Astrocyte of the spinal cord (primary cell): ENCODE results near the gene ALK.

Experiments
- DNase-seq: peaks from one replicate; pipeline ENCODE4 v3.0.0; 2011; ENCODE audit warnings: low read depth, low spot score
- H3K4me3 ChIP-seq: 2 replicates; pipeline ENCODE4 v1.5.1; 2011; ENCODE audit warnings: low read depth, mild to moderate bottlenecking, low read length, moderate library complexity
- in situ Hi-C: cut with HindIII; loops from 2 replicates; pipeline ENCODE4 v1.10.0; 2017; ENCODE audit warnings: low sequenced_read_pairs
- TF ChIP-seq, protein P1 (sequence below): IDR thresholded peaks from 2 replicates; pipeline ENCODE4 v1.5.1; 2012; ENCODE audit warnings: low read depth, mild to moderate bottlenecking, low read length, inconsistent platforms

Gene ALK

DNA sequence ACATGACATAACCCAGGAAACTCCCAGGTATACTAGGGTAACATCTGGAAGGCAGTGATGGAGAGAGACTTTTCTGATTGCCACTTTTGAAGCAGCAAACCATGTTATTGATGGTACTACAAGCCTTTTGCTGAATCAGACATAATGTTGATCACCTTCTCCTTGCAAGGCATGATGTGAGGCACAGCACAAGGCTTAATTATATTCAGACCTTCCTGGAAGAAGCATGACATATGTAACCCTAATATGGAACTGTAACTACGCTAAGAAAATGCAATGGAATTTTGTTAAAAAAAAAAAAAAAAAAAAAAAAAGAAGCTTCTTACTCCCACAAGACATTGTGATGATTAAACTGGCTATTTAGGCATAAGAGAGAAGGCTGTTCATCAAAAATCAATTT lies 145.4 kb downstream of the ALK start:
- TF ChIP-seq, protein P1, sequence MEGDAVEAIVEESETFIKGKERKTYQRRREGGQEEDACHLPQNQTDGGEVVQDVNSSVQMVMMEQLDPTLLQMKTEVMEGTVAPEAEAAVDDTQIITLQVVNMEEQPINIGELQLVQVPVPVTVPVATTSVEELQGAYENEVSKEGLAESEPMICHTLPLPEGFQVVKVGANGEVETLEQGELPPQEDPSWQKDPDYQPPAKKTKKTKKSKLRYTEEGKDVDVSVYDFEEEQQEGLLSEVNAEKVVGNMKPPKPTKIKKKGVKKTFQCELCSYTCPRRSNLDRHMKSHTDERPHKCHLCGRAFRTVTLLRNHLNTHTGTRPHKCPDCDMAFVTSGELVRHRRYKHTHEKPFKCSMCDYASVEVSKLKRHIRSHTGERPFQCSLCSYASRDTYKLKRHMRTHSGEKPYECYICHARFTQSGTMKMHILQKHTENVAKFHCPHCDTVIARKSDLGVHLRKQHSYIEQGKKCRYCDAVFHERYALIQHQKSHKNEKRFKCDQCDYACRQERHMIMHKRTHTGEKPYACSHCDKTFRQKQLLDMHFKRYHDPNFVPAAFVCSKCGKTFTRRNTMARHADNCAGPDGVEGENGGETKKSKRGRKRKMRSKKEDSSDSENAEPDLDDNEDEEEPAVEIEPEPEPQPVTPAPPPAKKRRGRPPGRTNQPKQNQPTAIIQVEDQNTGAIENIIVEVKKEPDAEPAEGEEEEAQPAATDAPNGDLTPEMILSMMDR: no peak
- in situ Hi-C loops: no loop called here
- no peak for DNase-seq
- H3K4me3 ChIP-seq: no peak overlapping the region

DNA sequence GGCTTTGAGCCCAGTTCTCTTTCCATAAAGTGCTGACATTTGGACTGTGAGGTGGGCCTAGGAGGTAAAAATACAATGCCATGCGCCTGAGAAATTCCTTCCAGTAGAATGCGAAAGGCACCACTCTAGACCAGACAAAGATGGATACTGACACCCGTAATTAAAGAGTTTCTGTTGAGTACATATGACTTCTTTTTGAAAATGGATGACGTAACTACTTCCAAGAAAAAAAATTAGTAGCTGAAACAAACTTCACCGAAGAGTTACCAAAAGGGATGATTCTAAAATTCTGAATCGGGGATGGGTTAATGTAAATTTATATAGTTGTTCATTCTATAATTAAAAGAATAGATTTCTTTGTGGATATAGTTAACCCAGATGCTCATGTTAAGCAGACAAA lies 146.8 kb downstream of the ALK start:
- no peak for DNase-seq
- in situ Hi-C loops: no loop called here
- H3K4me3 ChIP-seq: no peak overlapping the region
- TF ChIP-seq, protein P1: no peak

DNA sequence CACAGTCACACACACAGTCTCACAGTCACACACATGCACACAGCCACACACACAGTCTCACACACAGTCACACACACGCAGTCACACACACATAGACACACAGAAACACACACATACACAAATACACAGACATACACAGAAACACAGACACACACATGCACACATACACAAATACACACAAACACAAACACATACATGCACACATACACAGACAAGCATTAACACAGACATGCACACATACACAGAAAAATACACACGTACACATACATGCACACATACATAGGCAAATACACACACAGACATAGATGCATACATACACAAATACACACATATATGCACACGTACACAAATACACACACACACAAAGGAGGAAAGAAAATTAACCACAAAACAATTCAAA lies 150.5 kb downstream of the ALK start:
- TF ChIP-seq, protein P1: no peak
- DNase-seq: no peak
- in situ Hi-C loops: no loop called here

DNA sequence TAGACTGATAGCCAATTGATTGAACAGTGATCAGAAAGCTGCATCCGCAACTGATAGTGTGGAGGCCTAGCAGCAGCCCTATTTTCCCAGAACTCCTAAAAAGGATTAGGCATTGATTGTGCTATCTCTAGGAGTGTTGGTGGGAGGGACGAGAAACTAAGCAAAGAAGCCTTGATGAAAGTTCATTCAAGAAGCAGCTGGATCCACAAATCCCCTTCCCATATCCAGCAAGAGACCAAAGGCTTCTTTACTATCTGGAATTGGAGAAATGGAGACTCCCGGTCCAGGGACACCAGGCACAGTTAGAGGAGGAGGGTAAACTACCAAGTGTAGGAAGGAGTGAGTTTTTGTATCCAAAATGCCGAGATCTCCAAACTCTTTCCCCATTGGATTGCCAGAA lies 151.5 kb downstream of the ALK start:
- H3K4me3 ChIP-seq: no peak overlapping the region
- TF ChIP-seq, protein P1: no peak
- in situ Hi-C loops: no loop called here
- no peak for DNase-seq

More for the DNA sequence above, 150.5 kb downstream of the ALK start:
- no peak overlapping the region for H3K4me3 ChIP-seq

DNA sequence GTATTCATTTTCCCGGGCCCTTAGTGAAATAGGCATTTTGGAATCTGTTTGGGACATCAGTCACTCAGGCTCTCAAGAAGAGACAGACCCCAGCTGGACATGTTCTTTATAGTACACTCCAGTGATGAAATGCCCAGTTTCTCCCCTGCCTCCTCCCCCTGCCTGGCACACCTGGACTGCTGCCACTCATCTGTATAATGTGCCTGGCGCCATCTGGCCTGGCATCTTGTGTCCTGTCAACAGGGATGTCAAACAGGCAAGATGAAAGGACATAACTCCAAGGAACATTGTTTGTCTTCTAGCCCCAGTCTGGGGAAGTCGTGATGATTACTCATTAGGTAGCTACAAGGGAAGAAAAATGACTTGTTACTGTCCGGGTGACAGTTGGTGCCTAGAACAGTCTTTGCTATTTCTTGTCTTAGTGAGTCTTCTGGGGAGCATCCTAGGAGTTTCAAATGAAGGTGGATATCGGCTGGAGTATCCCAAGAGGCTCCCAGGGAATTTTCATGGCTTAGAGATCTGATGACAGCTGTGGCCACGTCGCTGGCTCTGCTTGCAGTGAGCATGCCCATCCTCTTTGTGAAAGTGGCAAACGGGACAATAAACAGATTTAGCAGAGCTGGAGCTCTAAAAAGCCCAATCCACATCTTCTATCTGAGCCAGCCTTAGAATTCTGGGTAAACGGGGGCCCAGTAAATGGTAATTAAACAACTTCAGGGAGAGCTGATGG lies 153.6 kb downstream of the ALK start:
- no peak for DNase-seq
- no peak overlapping the region for H3K4me3 ChIP-seq
- TF ChIP-seq, protein P1: no peak
- in situ Hi-C loops: no loop called here

DNA sequence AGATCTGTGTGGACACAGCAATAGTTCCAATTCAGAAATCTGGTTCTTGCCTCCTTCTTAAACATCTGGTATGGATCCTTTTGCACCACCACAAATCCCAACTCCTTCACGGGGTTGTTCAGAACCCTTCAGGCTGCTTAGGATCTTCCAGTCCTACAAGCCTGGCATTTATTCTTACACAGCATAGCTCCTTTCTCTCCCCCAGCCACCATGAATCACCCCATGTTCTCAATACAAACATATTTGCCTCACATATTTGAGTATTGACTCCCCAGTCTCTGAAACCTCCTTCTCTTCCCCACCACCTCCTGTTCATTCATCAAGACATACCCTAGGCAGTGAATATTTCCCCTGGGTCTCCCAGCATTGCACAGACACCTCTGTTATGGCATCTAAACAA lies 155.2 kb downstream of the ALK start:
- no peak overlapping the region for H3K4me3 ChIP-seq
- no peak for DNase-seq
- in situ Hi-C loops: no loop called here
- TF ChIP-seq, protein P1: no peak
